Lower leg skin (tissue), 3 donors: ENCODE measurements around the gene TLE4.

Source experiments
- POLR2A ChIP-seq, 2 donors: fragments of 450-650 bp; IDR thresholded peaks; one replicate each; pipeline ENCODE4 v1.6.1; 2016 to 2017; ENCODE audit warnings: antibody characterized with exemption in 2 of 2, mild to moderate bottlenecking in 1 of 2, moderate library complexity in 1 of 2
- TF ChIP-seq, protein P1 (sequence below), 3 donors: fragments of 450-650 bp; IDR thresholded peaks; one replicate each; pipeline ENCODE4 v1.5.1; 2016; ENCODE audit warnings: antibody characterized with exemption in 3 of 3, mild to moderate bottlenecking in 3 of 3, moderate library complexity in 2 of 3

DNA sequence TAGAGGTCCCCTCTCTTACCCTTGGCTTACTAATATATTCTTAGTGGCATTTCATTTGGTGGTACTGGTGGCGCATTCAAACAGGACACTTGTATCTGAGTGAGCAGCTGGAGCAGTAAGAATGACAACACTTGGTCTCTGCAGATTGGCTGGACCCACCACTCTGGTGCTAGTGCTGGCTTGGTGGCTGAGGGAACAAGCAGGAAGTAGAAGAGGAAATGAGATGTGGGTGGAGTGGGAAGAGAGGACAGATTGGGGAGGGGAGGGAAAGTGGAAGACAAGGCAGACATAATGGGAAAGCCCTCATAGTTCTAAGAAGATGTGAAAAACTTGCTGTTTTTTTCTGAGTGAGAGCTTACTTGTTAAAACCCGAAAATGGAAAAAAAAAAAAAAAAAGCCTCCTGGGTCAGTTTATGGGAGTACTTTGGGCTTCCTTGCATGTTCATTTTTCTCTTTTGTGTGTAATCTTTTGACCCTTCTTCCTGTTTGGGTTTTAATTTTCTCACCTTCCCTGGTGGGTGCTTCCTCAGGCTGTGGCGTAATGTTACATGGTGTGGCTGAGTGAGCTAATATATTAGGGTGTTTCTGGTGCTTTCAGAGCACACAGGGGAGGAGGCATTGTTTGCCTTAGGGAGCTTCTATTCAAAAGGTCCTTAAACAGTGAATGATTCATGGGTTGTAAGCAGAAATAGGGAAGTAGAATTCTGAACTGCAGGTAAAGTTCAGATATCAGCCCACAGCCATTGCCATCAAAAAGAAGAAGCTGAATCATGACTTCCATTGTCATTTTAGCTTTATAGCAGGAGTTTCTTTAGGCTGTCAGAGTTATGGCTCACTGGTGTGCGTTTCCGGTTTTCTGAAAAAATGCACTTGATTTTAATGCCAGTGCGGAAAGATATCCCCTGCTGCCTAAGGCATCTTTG lies 52.3 kb downstream of the TLE4 start:
- TF ChIP-seq, protein P1, sequence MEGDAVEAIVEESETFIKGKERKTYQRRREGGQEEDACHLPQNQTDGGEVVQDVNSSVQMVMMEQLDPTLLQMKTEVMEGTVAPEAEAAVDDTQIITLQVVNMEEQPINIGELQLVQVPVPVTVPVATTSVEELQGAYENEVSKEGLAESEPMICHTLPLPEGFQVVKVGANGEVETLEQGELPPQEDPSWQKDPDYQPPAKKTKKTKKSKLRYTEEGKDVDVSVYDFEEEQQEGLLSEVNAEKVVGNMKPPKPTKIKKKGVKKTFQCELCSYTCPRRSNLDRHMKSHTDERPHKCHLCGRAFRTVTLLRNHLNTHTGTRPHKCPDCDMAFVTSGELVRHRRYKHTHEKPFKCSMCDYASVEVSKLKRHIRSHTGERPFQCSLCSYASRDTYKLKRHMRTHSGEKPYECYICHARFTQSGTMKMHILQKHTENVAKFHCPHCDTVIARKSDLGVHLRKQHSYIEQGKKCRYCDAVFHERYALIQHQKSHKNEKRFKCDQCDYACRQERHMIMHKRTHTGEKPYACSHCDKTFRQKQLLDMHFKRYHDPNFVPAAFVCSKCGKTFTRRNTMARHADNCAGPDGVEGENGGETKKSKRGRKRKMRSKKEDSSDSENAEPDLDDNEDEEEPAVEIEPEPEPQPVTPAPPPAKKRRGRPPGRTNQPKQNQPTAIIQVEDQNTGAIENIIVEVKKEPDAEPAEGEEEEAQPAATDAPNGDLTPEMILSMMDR (IDR thresholded peaks at IDR 0.05), result no peak
- TF ChIP-seq POLR2A (IDR thresholded peaks at IDR 0.05), result no peak
